H9 (cell line): Measurements from ENCODE around the gene REG4. TPM values are rescaled to one million over a fixed set of nuclear protein-coding genes. Genes with fewer than 3 reads are reported as not detected.

Experiments
- DNase-seq: peaks from one replicate; pipeline ENCODE4 v3.0.0-alpha.2; 2017
- H2AFZ ChIP-seq: one replicate; pipeline ENCODE4 v1.6.1; 2013; ENCODE audit warnings: mild to moderate bottlenecking, low read length, control low read depth, moderate library complexity
- H2AK5ac ChIP-seq: 2 replicates; pipeline ENCODE4 v1.6.1; 2013; ENCODE audit warnings: low read length, control low read depth, mixed read lengths; ENCODE audit not compliant: insufficient read length
- H2BK120ac ChIP-seq: one replicate; pipeline ENCODE4 v1.6.1; 2013; ENCODE audit warnings: low read depth, mild to moderate bottlenecking, low read length, control low read depth, inconsistent platforms; ENCODE audit not compliant: poor library complexity, severe bottlenecking
- H2BK12ac ChIP-seq: 2 replicates; pipeline ENCODE4 v1.6.1; 2013; ENCODE audit warnings: low read length, control low read depth, mixed read lengths, low read depth; ENCODE audit not compliant: insufficient read length
- H2BK15ac ChIP-seq: 2 replicates; pipeline ENCODE4 v1.6.1; 2013; ENCODE audit warnings: low read depth, low read length, control low read depth
- H2BK20ac ChIP-seq: one replicate; pipeline ENCODE4 v1.6.1; 2013; ENCODE audit warnings: low read depth, mild to moderate bottlenecking, low read length, control low read depth, inconsistent platforms; ENCODE audit not compliant: poor library complexity, severe bottlenecking
- H2BK5ac ChIP-seq: 2 replicates; pipeline ENCODE4 v1.6.1; 2013; ENCODE audit warnings: low read length, control low read depth, mixed read lengths; ENCODE audit not compliant: insufficient read length
- H3K14ac ChIP-seq: 2 replicates; pipeline ENCODE4 v1.6.1; 2013; ENCODE audit warnings: low read length, control low read depth; ENCODE audit not compliant: insufficient read depth
- H3K18ac ChIP-seq: 2 replicates; pipeline ENCODE4 v1.6.1; 2013; ENCODE audit warnings: low read depth, mild to moderate bottlenecking, mixed read lengths, low read length, control low read depth; ENCODE audit not compliant: insufficient read length
- H3K23ac ChIP-seq: 2 replicates; pipeline ENCODE4 v1.6.1; 2013; ENCODE audit warnings: low read length, control low read depth, mixed read lengths, low read depth; ENCODE audit not compliant: insufficient read length
- H3K23me2 ChIP-seq: 2 replicates; pipeline ENCODE4 v1.6.1; 2013; ENCODE audit warnings: low read depth, mild to moderate bottlenecking, mixed read lengths, low read length, control low read depth; ENCODE audit not compliant: insufficient read length, poor library complexity, severe bottlenecking
- H3K27ac ChIP-seq: 2 replicates; pipeline ENCODE4 v1.5.1; 2013; ENCODE audit warnings: low read length, control low read depth, mixed read lengths, low read depth; ENCODE audit not compliant: insufficient read length
- H3K27me3 ChIP-seq: 2 replicates; pipeline ENCODE4 v1.6.1; 2013; ENCODE audit warnings: low read length, control low read depth, inconsistent platforms; ENCODE audit not compliant: insufficient read depth
- H3K4ac ChIP-seq: 2 replicates; pipeline ENCODE4 v1.6.1; 2013; ENCODE audit warnings: low read depth, mild to moderate bottlenecking, control low read depth, inconsistent platforms, low read length, moderate library complexity
- H3K4me1 ChIP-seq: 2 replicates; pipeline ENCODE4 v1.6.1; 2013; ENCODE audit warnings: low read length, control low read depth, inconsistent platforms; ENCODE audit not compliant: insufficient read depth
- H3K4me2 ChIP-seq: 2 replicates; pipeline ENCODE4 v1.6.1; 2013; ENCODE audit warnings: low read length, control low read depth, mixed read lengths; ENCODE audit not compliant: insufficient read length, insufficient read depth
- H3K56ac ChIP-seq: 2 replicates; pipeline ENCODE4 v1.6.1; 2013; ENCODE audit warnings: low read depth, mild to moderate bottlenecking, mixed read lengths, low read length, control low read depth; ENCODE audit not compliant: insufficient read length
- H3K79me1 ChIP-seq: 2 replicates; pipeline ENCODE4 v1.6.1; 2013; ENCODE audit warnings: low read depth, mild to moderate bottlenecking, moderate library complexity, low read length, control low read depth, inconsistent platforms; ENCODE audit not compliant: insufficient read depth, poor library complexity, severe bottlenecking
- H3K79me2 ChIP-seq: 2 replicates; pipeline ENCODE4 v1.6.1; 2013; ENCODE audit warnings: low read length, control low read depth, inconsistent platforms; ENCODE audit not compliant: insufficient read depth
- H3K9ac ChIP-seq: 2 replicates; pipeline ENCODE4 v1.6.1; 2013; ENCODE audit warnings: low read length, control low read depth, mixed read lengths; ENCODE audit not compliant: insufficient read length; ENCODE audit errors: extremely low read depth
- H3K9me3 ChIP-seq: one replicate; pipeline ENCODE4 v1.6.1; 2013; ENCODE audit warnings: low read depth, low read length, inconsistent platforms; ENCODE audit not compliant: control insufficient read depth
- H3T11ph ChIP-seq: one replicate; pipeline ENCODE4 v1.6.1; 2013; ENCODE audit warnings: mild to moderate bottlenecking, low read length, control low read depth, inconsistent platforms
- H4K20me1 ChIP-seq: one replicate; pipeline ENCODE4 v1.6.1; 2013; ENCODE audit not compliant: control insufficient read depth, insufficient read length, insufficient read depth
- H4K5ac ChIP-seq: 2 replicates; pipeline ENCODE4 v1.6.1; 2013; ENCODE audit warnings: low read depth, mild to moderate bottlenecking, mixed read lengths, low read length, control low read depth; ENCODE audit not compliant: insufficient read length
- H4K8ac ChIP-seq: replicated peaks from 2 replicates; pipeline ENCODE4 v1.6.1; 2013; ENCODE audit warnings: low read length, control low read depth, mixed read lengths, low read depth; ENCODE audit not compliant: insufficient read length
- H4K91ac ChIP-seq: 2 replicates; pipeline ENCODE4 v1.6.1; 2013; ENCODE audit warnings: low read depth, mild to moderate bottlenecking, moderate library complexity, mixed read lengths, low read length, control low read depth; ENCODE audit not compliant: insufficient read length
- H3K27ac Mint-ChIP-seq, 3 experiments: 2 replicates in 2 of 3; 3 replicates in 1 of 3; pipeline ENCODE4 v1.8.0; 2020 to 2021; ENCODE audit warnings: mixed read lengths in 3 of 3, mild to moderate bottlenecking in 1 of 3, moderate library complexity in 1 of 3
- H3K27me3 Mint-ChIP-seq: 2 replicates; pipeline ENCODE4 v1.8.0; 2021; ENCODE audit warnings: low read depth, mild to moderate bottlenecking, moderate library complexity, mixed read lengths
- H3K36me3 Mint-ChIP-seq, 3 experiments: 2 replicates in 2 of 3; 3 replicates in 1 of 3; pipeline ENCODE4 v1.8.0; 2020 to 2021; ENCODE audit warnings: low read depth in 3 of 3, mixed read lengths in 3 of 3; ENCODE audit not compliant: insufficient read depth in 1 of 3
- H3K4me1 Mint-ChIP-seq, 2 experiments: 2 replicates each; pipeline ENCODE4 v1.8.0; 2020; ENCODE audit warnings: mixed read lengths in 2 of 2
- H3K4me3 Mint-ChIP-seq, 2 experiments: 2 replicates in 1 of 2; 3 replicates in 1 of 2; pipeline ENCODE4 v1.8.0; 2020 to 2021; ENCODE audit warnings: mild to moderate bottlenecking in 2 of 2, mixed read lengths in 2 of 2, moderate library complexity in 1 of 2
- H3K9me3 Mint-ChIP-seq, 2 experiments: 2 replicates in 1 of 2; 3 replicates in 1 of 2; pipeline ENCODE4 v1.8.0; 2020; ENCODE audit warnings: mild to moderate bottlenecking in 2 of 2, mixed read lengths in 2 of 2, moderate library complexity in 1 of 2
- WGBS: extraction: QIAGEN DNeasy Blood & Tissue Kit; methylation state at CpG from one replicate; pipeline ENCODE4 v1.1.7; 2013; ENCODE audit warnings: missing lambda C conversion rate, low lambda C conversion rate, mixed read lengths; ENCODE audit not compliant: insufficient read length; ENCODE audit errors: extremely low coverage; 5-methylcytosine and 5-hydroxymethylcytosine counted together
- total RNA-seq: library from RNA; stranded (reverse); gene quantifications from 2 replicates; pipeline ENCODE4 v1.2.1, GENCODE V29; 2021
- TF ChIP-seq, protein P1 (sequence below): fragments of 200-600 bp; sonication (generic); conservative IDR thresholded peaks from 3 replicates; pipeline ENCODE4 v1.8.0; 2021; ENCODE audit warnings: antibody characterized with exemption, mild to moderate bottlenecking

The REG4 gene
- total RNA-seq, 1 experiment from 2014 or later, result not detected

DNA sequence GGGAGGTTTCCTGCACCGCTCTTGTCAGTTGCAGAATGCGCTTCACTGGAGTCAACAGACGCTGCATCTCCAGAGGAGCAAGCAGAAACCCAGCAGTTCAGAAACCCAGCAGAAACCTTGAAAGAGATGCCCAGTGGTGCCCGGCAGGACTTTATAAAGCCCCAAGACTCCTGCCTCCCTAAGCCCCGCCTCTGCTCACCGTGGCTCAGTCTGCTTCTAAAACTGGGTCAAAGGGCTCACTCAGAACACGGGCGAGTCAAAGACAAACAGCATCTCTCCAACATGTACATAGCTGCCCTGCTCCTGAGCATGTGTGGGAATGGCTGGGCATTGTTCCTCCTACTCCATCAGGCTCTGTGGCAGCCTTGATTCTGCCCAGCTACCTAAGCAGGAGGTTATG lies 42.5 kb downstream of the REG4 start, which contains the start of gene HMGCS2:
Gene HMGCS2 (minus strand): TSS at position 128 of the 400 bp plus-strand sequence. CDS start 61 bp downstream, at position 67.
- H2BK12ac ChIP-seq, result no peak within 1 kb of the TSS
- H3K27me3 Mint-ChIP-seq, result peaks cover 7% of the 10 kb centered on the region
- H3K27ac ChIP-seq, result no peak within 1 kb of the TSS

More for the DNA sequence above, 42.5 kb downstream of the REG4 start, which contains the start of gene HMGCS2:
- no peaks in the 10 kb centered on the region for H3K79me1 ChIP-seq
- H3K27me3 ChIP-seq, result no peaks in the 10 kb centered on the region
- no peak within 1 kb of the TSS for H2BK5ac ChIP-seq
- H3K4ac ChIP-seq, result no peak within 1 kb of the TSS
- Mint-ChIP-seq H3K27ac (no peak within 1 kb of the TSS), H3K36me3 (no peaks in the 10 kb centered on the region), H3K9me3 (no peaks in the 10 kb centered on the region; a peak in 1 of 5 replicates), H3K4me1 (peaks cover 10 to 11% of the 10 kb centered on the region in 2 experiments), H3K4me3 (no peak within 1 kb of the TSS)
- no peak within 1 kb of the TSS for H4K8ac ChIP-seq
- H2BK20ac ChIP-seq, result no peak within 1 kb of the TSS
- no peak within 1 kb of the TSS for H3K9ac ChIP-seq
- no peak within 1 kb of the TSS for H2BK120ac ChIP-seq
- WGBS, result no CpG with 5 or more reads among the region's 8 CpGs
- H2AFZ ChIP-seq, result no peak within 1 kb of the TSS
- H4K20me1 ChIP-seq, result no peaks in the 10 kb centered on the region
- H2BK15ac ChIP-seq, result no peak within 1 kb of the TSS
- no peak within 1 kb of the TSS for H3T11ph ChIP-seq
- H3K9me3 ChIP-seq, result no peaks in the 10 kb centered on the region
- no peak within 1 kb of the TSS for H2AK5ac ChIP-seq
- no peaks in the 10 kb centered on the region for H3K79me2 ChIP-seq
- H4K91ac ChIP-seq, result no peak within 1 kb of the TSS
- DNase-seq, result no peak
- H3K56ac ChIP-seq, result no peak within 1 kb of the TSS
- H3K23me2 ChIP-seq, result no peaks in the 10 kb centered on the region
- H3K4me2 ChIP-seq, result no peak within 1 kb of the TSS
- H4K5ac ChIP-seq, result no peak within 1 kb of the TSS
- peaks cover 5% of the 10 kb centered on the region; the same call in 1 of the 2 replicates for H3K4me1 ChIP-seq
- H3K14ac ChIP-seq, result no peak within 1 kb of the TSS
- TF ChIP-seq, protein P1, sequence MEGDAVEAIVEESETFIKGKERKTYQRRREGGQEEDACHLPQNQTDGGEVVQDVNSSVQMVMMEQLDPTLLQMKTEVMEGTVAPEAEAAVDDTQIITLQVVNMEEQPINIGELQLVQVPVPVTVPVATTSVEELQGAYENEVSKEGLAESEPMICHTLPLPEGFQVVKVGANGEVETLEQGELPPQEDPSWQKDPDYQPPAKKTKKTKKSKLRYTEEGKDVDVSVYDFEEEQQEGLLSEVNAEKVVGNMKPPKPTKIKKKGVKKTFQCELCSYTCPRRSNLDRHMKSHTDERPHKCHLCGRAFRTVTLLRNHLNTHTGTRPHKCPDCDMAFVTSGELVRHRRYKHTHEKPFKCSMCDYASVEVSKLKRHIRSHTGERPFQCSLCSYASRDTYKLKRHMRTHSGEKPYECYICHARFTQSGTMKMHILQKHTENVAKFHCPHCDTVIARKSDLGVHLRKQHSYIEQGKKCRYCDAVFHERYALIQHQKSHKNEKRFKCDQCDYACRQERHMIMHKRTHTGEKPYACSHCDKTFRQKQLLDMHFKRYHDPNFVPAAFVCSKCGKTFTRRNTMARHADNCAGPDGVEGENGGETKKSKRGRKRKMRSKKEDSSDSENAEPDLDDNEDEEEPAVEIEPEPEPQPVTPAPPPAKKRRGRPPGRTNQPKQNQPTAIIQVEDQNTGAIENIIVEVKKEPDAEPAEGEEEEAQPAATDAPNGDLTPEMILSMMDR, result no peak
- H3K18ac ChIP-seq, result no peak within 1 kb of the TSS
- no peak within 1 kb of the TSS for H3K23ac ChIP-seq
